GM18861 (cell line): Measurements from ENCODE around the gene PDCD1.
"Not testable (repeated sequence)": the region's sequence is repeated elsewhere in the genome, so short reads cannot be mapped to it uniquely, and the experiment has no call there.

Experiments
- ATAC-seq: cut with Tn5 transposase; IDR thresholded peaks from one replicate; pipeline ENCODE4 v1.9.1; 2021; ENCODE audit not compliant: unreplicated experiment

Gene PDCD1

GRCh38 chr2:241879326-241879725 lies 20.6 kb upstream of the PDCD1 start:
- no peak for ATAC-seq

- ATAC-seq: no peak
Observed at GRCh38 chr2:241877989-241878970, 19.6 kb upstream of the PDCD1 start.

- no peak for ATAC-seq
Observed at GRCh38 chr2:241877197-241877685, 18.5 kb upstream of the PDCD1 start.

GRCh38 chr2:241876528-241877196 lies 18.0 kb upstream of the PDCD1 start:
- ATAC-seq: no peak

- not testable (repeated sequence) for ATAC-seq
Observed at GRCh38 chr2:241875754-241876527, 17.2 kb upstream of the PDCD1 start.

GRCh38 chr2:241874277-241874925 lies 15.7 kb upstream of the PDCD1 start:
- no peak for ATAC-seq

- ATAC-seq: no peak
Observed at GRCh38 chr2:241873803-241874110, 15.1 kb upstream of the PDCD1 start.

- no peak for ATAC-seq
Observed at GRCh38 chr2:241873081-241873802, 14.5 kb upstream of the PDCD1 start.

- no peak for ATAC-seq
Observed at GRCh38 chr2:241872313-241872642, 13.6 kb upstream of the PDCD1 start.

- ATAC-seq: no peak
Observed at GRCh38 chr2:241871538-241872312, 13.0 kb upstream of the PDCD1 start.

GRCh38 chr2:241870611-241871537 lies 12.2 kb upstream of the PDCD1 start:
- no peak for ATAC-seq

- no peak for ATAC-seq
Observed at GRCh38 chr2:241870081-241870541, 11.4 kb upstream of the PDCD1 start.

- ATAC-seq: no peak
Observed at GRCh38 chr2:241869087-241869961, 10.6 kb upstream of the PDCD1 start, which contains the start of gene RTP5. TSS of gene RTP5 (plus strand) at chr2:241869729. CDS start at chr2:241869757, 28 bp downstream.

- no peak for ATAC-seq
Observed at GRCh38 chr2:241868661-241869081, 10.0 kb upstream of the PDCD1 start.

- ATAC-seq: no peak
Observed at GRCh38 chr2:241867776-241868420, 9.2 kb upstream of the PDCD1 start.

- ATAC-seq: no peak
Observed at GRCh38 chr2:241866790-241867645, 8.3 kb upstream of the PDCD1 start.
